GM18498 (cell line): ENCODE results near the gene ADAMTS12.

ENCODE experiments used
- ATAC-seq: cut with Tn5 transposase; IDR thresholded peaks from one replicate; pipeline ENCODE4 v1.9.1; 2021; ENCODE audit warnings: mild to moderate bottlenecking, moderate library complexity; ENCODE audit not compliant: unreplicated experiment

ADAMTS12 gene

DNA sequence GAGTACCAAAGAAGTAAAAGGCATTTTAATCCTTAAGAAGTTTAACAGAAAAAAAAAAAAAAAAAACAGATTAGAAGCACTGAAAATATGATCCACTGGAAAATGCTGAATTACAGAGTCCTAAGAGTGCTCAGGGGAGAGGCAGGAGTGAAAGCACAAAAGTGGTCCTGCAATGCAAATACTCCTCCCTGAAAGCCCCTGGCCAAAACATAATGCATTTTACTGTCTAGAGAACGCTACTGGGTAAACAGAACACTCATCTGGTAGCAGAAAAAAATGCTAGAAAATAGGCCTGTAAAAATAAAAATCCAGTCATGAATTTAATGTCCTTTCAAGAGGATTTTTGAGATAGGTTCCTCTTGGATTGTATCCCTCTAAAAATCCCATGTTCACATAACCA lies 81.9 kb downstream of the ADAMTS12 start:
- no peak for ATAC-seq

DNA sequence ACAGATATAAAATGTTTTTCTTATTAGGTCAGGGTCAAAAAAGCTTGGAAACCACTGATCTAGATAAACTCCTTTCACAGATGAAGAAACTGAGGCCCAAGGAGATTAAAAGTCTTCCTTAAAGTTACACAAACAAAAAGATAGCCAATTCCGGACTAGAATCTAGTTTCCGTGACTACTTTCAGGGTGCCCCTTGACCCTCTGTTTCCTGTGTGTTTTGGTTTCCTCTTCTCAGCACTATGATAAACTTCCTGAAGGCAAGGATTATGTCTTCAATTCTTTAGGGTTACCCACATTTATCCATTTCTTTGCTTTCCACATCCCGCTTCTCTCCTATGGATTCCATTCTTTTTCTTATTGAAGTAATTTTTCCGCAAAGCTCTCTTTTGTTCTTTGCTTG lies 83.1 kb downstream of the ADAMTS12 start:
- no peak for ATAC-seq

DNA sequence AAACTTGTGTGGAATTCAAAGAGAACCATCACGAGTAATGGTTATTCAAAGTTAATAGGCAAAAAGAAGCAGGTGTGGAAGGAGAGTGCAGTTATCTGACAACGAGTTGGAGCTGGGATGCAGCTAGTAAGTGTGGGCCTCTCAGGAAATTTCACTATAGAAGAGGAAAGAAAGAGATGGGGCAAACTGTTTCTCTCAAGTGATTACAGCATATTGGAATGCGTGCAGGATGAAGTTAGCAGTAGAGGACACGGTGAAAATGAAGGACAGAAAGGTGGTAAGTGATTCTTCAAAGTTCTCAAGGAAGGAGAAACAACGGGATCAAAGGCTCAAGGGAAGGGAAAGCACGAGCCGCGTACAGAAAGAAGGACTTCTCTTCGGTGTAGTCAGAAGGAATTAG lies 84.0 kb downstream of the ADAMTS12 start:
- no peak for ATAC-seq

DNA sequence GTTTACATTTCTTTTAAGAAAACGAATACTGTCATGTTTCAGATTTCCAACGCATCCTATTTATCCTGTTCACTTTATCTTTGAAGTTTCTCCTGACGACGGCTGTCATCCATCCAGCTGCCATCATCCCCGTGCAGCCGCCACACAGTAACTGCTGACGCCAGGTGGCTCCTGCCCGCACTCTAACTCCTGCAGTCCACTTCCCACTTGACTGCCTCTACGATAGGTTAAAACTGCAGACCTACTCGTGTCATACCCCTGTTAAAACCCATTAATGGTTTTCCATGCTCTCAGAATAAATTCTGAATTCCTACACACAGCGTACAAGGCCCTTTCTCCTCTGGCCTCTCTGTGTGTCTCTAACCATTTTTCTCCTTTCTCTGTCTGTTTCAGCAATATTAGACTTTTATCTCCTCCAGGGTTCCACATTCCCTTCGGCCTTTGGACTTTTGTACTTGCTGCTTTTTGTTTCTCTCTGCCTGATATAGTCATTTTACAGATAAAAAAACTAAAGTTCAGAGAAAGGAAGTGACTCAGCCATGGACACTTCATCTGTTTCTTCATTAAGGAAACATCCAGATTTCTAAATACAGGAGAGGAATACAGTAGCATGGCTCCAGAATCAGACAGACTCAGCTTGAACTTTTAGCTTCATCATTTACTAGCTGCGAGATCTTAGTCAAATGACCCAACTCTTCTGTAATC lies 84.9 kb downstream of the ADAMTS12 start:
- ATAC-seq, result no peak

DNA sequence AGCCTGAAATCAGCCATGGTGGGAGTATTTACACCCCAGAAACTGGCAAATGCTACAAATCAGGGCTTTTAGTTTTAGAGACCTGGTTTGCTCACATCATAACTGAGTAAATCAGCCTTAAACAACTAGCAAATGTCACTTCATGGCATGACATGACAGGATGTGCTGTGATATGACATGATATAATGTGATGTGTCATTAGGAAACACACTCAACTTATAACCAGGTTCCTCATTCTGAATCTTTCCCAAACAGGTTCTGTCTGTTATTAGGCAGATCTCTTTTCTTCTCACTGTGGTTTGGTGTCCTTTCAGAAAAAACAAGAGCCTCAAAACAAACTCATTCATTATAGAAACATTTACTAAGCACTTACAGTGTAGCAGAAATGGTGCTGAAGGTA lies 90.5 kb downstream of the ADAMTS12 start:
- ATAC-seq, result no peak

DNA sequence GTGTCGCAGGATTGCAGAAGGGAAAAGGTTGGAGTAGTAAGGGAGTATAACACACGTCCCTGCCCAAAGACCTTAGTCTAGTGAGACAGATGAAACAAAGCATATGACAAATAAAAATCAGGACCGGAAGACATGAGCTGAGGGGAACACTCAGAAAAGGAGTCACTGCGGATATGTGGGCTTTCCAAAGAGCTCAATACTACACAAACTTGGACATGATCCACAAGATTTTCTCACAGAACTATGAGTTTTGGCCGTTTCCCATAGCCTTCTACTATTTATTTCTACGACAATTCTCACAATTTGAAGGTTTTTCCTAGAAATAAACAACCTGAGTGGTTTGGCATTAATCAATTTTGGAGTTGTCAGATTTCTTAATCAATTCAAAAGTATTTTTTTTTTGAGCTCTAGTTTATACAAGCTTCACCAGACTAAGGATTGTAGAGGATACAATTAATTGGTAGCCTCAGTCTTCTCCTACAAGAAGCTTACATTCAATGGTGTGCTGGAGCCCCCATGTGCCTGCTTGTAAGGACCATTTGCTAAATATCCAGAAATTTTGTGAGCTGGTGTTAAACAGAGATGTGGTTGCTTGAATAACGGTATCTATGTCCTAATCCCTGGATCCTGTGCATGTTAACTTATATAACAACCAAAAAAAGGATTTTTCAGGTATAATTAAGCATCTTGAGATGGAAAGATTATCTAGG lies 91.4 kb downstream of the ADAMTS12 start:
- no peak for ATAC-seq

DNA sequence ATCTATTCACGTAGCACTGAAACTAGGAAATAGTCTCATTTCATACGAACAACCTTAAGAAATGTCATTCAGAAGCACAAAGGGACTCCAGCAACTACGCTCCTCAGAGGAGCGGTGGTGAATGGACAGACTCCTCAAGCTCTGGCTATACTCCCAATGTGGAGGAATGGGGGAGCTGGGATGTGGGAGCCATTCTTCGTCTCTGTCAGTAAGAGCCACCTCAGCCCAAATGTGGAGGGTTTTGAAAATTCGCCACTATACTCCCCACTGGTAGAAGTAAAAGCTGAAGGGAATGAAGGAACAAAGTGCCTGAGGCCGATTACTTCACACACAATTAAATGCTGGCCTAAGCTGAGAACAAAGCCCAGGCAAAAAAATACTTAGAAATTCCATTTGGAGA lies 96.3 kb downstream of the ADAMTS12 start:
- no peak for ATAC-seq

DNA sequence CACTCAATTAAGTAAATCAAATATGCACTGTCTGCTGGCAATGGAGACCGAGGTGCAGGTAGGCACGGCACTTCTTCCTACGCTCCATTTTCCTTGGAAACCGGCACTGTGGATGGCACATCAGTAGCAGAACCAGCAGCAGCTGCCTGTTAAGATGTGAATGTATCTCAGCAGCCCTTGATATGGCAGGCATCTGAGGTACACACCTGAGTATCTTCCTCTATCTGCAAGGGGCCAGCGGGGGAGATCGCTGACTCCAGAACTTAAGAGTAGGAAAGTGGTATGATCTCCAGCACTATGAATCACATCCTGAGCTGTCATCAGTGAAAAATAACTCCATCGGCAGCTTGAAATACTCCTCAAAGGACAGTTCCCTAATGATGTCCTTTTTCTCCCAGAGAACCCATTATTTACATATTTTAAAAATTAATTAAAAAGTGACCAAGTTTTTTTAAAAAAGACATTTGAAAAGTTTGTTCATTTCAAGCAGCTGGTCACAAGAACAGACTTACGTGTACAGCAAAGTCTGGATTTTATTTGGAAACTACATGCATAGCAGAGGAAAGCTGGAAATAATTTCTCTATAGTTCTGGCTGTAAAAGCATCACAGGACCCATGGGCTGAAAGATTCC lies 97.1 kb downstream of the ADAMTS12 start:
- no peak for ATAC-seq

DNA sequence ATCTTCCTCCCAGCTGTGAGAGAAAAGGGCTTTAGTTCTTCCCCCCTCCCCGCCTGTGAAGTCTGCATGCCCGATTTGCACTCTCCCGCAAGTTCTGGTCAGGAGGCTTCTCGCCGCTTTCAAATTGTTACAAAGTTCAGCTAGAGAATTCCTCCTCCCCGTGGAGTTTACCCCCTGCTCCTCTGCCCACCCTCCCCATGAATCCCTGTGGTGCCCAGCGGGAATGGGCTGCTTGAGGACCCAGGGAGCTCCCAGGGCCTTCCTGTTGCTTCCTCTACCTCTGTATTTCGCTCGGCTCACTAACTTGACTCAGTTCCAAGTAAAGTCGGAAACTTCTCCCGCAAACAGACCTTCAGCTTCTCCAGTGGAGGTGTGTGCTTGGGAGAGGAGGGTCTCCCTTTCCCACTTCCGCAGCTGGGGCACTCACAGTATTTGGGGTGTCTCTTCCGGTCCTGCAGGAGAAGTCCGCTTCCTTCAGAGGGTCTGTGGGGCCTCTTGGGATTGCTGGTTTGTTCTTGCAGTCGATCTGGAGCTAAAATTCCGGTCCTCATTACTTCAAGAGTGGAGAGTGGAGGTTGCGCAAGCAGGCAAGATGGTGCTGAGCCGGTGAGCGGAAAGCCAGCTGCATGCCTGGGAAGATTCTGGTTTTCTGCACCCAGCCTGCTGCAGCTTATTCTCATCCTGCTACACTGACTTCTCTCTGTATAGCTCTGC lies 97.8 kb downstream of the ADAMTS12 start:
- ATAC-seq, result no peak

DNA sequence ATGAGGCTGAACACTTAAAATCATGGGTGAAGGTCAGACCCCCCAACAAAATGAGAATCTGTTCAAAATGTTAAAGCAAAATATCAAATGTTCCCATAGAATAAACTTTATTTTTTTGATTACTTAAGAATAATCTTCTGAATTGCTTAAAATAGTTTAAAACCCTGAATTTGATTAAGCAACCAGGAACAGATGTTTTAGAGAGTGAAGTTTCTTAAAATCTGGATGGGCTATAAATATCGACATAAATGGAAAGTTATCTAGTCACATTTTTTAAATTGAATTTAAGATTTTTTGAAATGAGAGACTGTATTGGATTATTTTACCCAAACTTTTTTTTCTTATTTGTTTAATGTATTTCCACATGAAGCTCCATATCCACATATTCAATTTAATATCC lies 98.5 kb downstream of the ADAMTS12 start:
- no peak for ATAC-seq

DNA sequence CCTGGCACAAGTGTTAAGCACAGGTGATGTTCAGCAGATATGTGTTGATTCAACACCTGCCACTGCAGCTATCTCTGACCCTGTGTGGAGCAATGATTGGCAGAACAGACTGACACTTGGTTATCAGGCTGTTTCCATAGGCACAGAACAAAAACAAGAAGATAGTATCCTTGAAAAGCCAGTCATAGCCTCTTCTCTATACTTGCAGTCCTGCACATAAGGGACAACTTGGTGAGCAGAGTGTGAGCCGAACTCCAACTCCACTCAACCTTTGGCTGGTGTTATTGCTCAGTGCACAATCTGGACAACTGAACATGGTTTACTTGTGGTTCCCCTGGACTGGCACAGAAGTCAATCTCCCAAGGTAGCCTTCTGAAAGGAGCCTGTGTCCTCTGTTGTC lies 99.2 kb downstream of the ADAMTS12 start:
- no peak for ATAC-seq

DNA sequence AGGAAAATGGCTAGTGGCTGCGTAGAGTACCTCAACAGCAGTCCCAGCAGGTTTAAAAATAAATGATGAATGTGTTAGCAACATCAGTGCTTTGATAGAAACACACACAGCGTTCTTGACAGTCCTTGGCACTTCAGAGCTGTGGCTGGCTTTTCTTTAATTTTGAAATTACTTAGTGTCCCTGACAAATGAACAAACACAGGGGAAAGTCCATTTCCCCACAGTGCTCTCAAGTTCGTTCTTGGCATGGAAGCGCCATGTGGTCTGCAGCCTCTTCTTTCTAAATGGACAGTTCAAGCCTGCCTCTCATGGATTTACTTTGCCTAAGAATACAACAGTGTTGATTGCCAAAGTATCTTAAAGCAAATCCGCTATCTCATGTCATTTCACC lies 102.2 kb downstream of the ADAMTS12 start:
- ATAC-seq, result no peak

DNA sequence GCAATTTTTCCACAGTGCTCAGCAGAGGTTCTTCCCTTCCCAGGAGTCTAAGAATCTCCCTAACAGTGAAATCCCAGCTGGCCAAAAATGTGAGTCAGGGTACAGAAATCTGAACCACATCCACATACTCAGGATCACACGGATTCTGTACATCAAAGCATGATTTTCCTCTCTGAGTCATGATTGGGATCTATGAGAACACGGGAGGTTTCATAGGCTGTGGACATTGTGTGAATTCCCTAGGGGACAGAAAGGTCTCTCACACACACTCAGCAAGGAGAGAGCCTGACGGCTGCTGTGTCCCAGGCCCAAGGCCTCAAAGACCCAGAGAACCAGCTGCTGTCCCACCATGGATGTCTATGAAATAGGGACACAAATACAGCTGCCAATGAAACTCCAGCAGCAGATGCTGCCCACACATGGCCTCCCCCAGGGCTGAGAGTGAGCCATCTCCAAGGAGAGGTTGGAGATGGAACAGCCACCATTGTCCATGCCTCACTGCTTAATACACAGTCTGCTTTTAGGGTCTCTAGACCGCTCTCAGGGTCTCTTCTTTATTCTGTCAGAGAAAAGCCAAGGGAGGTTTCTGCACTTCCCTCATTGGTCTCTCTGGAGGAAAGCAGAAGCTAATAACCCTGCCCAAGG lies 102.7 kb downstream of the ADAMTS12 start:
- ATAC-seq, result no peak

DNA sequence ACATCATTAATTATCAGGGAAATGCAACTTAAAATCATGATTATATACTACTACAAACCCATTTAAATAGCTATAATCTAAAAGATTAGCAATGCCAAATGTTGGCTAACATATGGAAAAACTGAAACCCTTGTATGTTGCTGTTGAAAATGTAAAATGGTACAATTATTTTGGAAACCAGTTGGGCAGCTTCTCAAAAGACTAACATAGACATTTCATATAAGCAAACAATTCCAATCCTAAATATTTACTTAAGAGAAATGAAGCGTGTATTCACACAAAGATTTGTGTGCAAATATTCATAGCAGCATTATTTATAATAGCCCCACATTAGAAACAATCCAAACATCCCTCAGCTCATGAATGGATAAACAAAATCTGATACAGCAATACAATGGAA lies 106.2 kb downstream of the ADAMTS12 start:
- no peak for ATAC-seq

DNA sequence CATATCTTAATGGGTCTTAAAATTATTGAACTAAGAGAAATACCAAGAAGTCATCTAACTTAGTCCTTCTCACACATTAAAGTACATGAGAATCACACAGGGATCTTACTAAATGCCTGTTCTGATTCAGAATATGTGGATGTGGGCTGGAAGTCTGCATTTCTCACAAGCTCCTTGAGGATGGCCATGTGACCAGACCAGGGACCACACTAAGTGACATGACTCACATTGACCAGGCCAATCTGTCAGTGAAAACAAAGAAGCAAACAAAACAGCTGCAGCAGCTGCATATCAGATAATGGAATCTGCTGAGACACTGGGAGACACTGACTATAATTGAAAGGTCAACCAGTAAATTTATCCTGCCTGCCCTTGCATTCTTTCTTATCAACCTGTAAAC lies 110.5 kb downstream of the ADAMTS12 start:
- no peak for ATAC-seq

DNA sequence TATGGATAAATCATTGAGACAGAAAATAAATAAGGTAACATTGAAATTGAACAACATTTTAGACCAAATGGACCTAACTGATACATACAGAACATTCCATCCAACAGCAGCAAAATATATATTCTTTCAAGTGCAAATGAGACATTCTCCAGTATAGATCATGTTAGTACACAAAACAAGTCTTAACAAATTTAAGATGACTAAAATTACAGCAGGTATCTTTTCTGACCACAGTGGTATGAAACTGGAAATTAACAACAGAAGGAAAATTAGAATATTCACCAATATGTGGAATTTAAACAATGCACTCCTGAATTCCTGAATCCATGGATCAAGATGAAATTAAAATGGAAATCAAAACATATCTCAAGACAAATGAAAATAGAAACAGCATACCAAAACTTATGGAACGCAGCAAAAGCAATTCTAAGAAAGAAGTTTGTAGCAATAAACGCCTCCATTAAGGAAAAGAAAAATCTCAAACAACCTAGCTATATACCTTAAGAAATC lies 115.6 kb downstream of the ADAMTS12 start:
- no peak for ATAC-seq

DNA sequence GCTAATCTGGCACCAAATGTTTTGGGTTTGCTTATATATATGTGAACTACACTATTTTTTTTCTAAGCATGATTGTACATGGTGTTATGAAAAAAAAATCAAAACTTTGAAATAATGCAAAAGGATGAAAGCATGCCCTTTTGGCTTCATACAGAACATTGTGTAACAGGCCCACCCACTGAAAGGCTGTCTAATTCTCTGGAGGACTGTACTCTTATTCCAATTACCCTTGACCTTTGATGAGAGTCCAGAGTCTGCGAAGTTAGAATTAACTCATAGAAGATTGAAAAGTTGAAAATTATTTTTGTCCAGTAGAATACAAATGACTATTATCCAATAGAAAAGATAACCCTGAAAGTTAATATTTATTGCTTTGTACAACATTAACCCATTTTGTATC lies 117.4 kb downstream of the ADAMTS12 start:
- ATAC-seq, result no peak

DNA sequence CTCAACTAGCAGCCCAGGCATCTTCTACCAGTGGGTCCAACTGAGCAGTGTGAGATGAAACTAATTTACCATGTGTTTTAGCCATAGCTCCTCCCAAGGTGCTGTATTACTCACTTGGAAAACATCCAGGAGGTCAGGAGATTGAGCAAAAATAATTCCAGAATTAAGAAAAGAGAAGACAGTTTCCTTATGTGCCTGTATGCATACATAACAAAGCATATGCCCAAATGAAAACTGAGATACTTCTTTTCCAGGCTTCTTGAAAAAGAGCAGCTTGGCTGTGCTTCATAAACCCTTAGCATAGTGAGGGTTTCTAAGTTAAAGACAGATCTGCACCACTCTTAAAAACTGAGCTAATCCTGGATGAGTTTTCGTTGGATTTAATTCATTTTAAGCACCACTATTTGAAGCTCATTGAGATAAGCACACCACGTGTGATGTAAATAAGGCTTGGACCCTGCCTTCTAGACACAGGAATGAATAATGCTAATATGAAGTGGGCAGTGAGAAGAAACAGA lies 119.4 kb downstream of the ADAMTS12 start:
- ATAC-seq, result no peak

DNA sequence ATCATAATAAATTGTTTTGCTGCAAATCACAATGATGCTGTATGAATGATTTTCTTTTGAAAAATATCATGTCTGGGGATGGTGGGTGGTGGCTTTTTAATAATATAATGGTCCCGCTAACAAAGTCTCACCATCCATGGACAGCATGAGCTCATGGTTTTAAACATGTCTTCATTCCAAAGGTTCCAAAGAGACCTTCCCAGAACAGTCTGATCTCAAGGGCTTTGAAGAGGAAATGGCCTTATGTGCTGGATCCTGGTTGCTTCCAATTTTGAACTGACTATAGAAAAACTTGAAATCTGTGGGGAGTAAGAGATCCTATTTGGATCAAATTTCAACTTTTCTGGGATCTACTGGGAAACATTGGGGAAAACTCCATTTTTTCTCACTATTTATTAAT lies 121.8 kb downstream of the ADAMTS12 start:
- no peak for ATAC-seq

DNA sequence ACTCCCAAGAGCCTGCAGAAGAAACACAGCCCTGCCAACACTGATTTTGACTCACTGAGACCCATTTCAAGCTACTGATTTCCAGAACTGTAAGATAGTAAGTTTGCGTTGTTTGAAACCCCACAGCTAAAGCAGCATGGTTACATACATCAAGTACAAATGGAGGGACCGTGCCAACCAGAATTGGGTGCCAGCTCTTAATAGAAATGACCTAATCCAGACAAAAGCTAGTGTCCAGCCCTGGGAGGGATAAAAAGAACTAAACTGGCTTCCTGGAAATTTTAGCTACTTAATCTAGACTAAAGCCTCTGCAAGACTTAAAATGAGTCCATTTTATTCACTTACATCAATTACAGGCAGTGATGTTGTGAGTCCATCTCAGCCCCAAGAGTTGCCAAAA lies 122.6 kb downstream of the ADAMTS12 start:
- ATAC-seq, result no peak

DNA sequence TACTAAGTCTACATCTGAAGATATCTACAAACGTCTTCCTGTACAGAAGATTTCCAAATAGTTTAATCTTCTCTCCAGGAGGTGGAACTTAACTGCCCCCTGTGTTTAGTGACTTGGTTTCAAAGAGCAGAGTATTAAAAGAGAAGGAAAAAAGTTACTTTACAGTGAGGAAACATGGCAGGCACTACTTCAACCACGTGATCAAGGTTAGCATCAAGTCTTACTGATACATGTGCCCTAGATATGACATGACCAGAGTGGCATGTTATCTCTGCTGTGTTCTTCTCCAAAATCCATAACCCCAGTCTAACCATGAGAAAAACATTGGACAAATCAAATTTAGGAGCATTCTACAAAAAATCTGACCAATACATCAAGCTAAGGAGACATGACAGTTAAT lies 125.8 kb downstream of the ADAMTS12 start:
- no peak for ATAC-seq
